ENCODE data around the gene INHBC.

DNA sequence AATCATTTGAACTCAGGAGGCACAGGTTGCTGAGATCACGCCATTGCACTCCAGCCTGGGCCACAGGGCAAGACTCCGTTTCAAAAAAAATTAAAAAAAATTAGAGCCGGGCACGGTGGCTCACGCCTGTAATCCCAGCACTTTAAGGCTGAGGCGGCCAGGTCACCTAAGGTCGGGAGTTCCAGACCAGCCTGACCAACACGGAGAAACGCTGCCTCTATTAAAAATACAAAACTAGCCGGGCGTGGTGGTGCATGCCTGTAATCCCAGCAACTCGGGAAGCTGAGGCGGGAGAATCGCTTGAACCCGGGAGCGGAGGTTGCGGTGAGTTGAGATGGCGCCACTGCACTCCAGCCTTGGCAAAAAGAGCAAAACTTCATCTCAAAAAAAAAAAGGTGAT is 39.5 kb upstream of the INHBC start:
- no peak for TF ChIP-seq POLR2AphosphoS5 (IDR thresholded peaks at IDR 0.05)
- TF ChIP-seq POLR2A (IDR thresholded peaks at IDR 0.05): no peak
- TF ChIP-seq EP300 (IDR thresholded peaks at IDR 0.05): no peak

Data from sigmoid colon (tissue), 4 donors.